Measurements from ENCODE around the gene ZNF195.
"Not testable (repeated sequence)": the region's sequence is repeated elsewhere in the genome, so short reads cannot be mapped to it uniquely, and the experiment has no call there.

DNA sequence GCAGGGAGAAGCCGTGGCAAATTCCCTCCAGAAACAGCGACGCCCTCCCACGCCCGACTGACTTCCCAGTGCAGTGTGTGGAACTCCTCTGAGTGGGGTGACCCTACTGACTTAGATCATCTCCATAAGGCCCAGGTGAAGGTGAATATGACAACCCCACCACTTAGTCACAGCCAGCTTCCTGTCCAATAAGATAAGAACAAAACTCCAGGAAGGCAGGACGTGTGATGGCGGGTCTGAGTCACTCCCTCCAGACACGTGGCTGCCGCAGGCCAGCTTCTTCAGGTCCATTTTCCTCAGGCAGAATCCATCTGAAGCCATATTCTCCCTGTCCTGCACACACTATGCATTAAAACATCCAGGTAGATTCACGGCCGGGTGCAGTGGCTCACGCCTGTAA lies 48.9 kb downstream of the ZNF195 start:
- TF ChIP-seq POLR2AphosphoS5 (IDR thresholded peaks at IDR 0.05; ENCODE audit: borderline replicate concordance, low read depth, low read length); EZH2 (IDR thresholded peaks at IDR 0.05); FOXP2 (optimal IDR thresholded peaks at IDR 0.05; ENCODE audit: control extremely low read depth, extremely low read length, insufficient read depth): not testable (repeated sequence)
